DMS 273 (cell line): Measurements from ENCODE around the gene RNF208.
A peak's percentile ranks its signal among the peaks of the same experiment; 100 is the strongest.

Experiments used
- DNase-seq: peaks from one replicate; lab custom pipeline; 2025; ENCODE audit not compliant: unreplicated experiment; lab: John Stamatoyannopoulos, UW

The RNF208 gene

GRCh38 chr9:137222190-137223077 is at the start of gene RNF208:
TSS of gene RNF208 (minus strand) at chr9:137222240. CDS start at chr9:137221212, 1,028 bp downstream.
- no peak for DNase-seq

- DNase-seq, result no peak
Measured at GRCh38 chr9:137271696-137272076, 49.6 kb upstream of the RNF208 start.

GRCh38 chr9:137270929-137271695 is 49.1 kb upstream of the RNF208 start:
- DNase-seq, result no peak

GRCh38 chr9:137269231-137269772 is 47.3 kb upstream of the RNF208 start:
- no peak for DNase-seq

- no peak for DNase-seq
Measured at GRCh38 chr9:137268538-137269201, 46.6 kb upstream of the RNF208 start.

DNA sequence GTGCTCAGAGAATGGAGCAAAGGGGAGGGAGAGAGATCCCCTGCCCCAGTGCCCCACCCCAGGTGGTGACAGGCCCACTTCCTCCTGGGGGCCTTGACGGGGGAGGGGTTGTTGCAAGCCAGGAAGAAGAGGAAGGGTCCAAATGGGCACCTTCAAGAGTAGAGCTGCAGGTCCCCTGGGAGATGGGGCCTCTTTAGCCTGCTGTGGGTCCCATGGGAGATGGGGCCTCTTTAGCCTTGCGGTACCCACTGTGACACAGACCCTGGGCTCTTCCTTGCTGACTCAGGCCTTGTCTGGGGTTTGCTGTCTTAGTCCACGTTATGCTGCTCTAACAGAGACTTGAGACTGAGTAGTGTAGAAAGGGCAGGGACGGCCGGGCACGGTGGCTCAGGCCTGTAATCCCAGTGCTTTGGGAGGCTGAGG is 45.9 kb upstream of the RNF208 start:
- no peak for DNase-seq

DNA sequence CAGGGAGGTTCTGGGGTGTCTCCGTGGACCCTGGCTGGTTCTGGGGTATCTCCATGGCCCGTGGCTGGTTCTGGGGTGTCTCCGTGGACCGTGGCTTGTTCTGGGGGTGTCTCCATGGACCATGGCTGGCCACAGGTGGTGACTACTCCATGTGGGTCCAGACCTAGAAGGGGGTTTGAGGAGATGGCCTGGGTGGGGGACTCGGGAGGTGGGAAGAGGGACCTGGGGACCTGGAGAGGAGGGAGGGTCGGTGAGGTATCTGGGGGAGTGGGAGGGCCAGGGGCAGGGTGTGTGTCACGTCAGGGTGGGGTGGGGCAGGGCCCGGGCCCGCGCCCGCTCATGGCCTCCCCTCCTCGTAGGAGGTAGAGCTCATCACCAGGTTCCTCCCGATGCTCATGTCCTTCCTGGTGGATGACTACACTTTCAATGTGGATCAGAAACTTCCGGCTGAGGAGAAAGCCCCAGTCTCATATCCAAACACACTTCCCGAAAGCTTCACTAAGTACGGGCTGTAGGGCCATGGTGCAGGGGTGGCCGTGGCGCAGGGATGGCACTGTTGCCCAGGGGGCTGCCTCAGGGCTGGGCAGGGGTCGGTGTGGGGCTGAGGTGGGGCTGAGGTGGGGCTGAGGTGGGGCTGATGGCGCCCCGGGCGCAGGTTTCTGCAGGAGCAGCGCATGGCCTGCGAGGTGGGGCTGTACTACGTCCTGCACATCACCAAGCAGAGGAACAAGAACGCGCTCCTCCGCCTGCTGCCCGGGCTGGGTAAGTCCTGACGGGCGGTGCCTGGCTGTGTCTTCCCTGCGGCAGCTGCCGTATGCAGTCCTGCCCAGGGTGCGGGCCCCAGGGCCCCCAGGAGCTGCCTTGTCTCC is 44.8 kb upstream of the RNF208 start:
- DNase-seq, result no peak

DNA sequence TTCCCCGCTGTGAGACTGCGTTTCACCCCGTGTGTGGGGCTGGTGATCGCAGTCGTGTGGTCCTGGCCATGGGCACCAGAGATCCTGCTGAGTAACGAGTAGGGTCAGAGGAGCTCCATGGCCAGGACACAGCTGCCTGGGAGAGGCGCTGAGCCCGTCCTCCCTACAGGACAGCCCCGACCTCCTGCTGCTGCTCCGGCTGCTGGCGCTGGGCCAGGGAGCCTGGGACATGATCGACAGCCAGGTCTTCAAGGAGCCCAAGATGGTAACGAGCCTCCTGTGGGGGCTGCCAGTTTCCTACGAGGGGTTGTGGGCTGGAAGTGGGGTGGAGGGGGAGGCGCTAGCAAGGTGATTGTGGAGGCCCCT is 44.1 kb upstream of the RNF208 start:
- DNase-seq, result no peak

- DNase-seq, result no peak
Measured at GRCh38 chr9:137265496-137266161, 43.6 kb upstream of the RNF208 start.

- DNase-seq, result no peak
Measured at GRCh38 chr9:137264067-137264466, 42.0 kb upstream of the RNF208 start.

DNA sequence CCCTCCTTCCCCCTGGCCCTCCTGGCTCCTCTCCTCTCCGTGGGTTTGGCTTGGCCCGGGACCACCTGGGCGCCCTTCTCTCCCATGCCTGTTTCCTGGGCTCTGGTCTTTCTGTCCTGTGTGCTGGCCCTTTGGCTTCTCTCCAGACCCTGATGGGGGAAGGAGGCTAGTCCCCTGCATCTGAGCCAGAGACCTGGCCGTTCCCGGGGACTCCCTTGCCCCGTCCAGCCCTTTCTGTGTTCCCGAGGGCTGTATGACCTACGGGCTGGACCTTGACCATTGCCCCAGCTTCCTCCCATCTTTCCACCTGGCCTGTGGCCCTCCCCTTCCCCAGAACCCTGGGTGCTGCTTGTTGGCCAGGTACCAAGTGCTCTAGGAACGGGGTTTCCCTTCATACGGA is 41.5 kb upstream of the RNF208 start:
- no peak for DNase-seq

DNA sequence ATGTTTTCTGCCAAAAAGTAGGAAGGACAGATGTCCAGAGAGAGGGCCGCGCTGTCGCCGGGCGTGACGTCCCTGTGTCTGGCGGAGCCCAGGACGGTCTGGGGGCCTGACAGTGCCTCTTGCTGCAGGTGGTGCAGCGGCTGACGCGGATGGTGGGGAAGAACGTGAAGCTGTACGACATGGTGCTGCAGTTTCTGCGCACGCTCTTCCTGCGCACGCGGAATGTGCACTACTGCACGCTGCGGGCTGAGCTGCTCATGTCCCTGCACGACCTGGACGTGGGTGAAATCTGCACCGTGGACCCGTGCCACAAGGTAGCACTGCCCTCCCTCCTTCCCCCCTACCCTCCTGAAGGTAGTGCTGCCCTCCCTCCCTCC is 40.9 kb upstream of the RNF208 start:
- no peak for DNase-seq

DNA sequence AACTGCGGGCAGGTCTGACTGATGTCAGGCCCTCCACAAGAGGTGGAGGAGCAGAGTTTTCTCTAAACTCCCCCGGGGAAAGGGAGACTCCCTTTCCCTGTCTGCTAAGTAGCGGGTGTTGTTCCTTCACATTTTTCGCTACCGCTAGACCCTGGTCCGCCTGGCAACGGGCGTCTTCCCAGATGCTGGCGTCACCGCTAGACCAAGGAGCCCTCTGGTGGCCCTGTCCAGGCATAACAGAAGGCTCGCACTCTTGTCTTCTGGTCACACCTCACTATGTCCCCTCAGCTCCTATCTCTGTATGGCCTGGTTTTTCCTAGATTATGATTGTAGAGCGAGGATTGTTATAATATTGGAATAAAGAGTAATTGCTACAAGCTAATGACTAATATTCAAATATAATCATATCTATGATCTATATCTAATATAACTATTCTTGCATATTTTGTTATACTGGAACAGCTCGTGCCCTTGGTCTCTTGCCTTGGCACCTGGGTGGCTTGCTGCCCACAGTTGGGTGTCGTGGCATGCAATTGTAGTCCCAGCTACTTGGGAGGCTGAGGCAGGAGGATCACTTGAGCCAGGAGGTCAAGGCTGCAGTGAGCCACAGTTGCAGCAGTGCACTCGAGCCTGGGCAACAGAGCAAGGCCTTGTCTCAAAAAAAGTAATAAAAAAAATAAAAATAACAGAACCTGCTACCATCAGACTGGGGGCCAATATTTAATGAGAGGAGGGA is 40.3 kb upstream of the RNF208 start:
- DNase-seq, result peak; percentile 67

GRCh38 chr9:137256856-137257255 is 34.8 kb upstream of the RNF208 start:
- DNase-seq, result no peak

GRCh38 chr9:137256362-137256761 is 34.3 kb upstream of the RNF208 start:
- no peak for DNase-seq

GRCh38 chr9:137255448-137256114 is 33.5 kb upstream of the RNF208 start:
- DNase-seq, result peak; percentile 74

DNA sequence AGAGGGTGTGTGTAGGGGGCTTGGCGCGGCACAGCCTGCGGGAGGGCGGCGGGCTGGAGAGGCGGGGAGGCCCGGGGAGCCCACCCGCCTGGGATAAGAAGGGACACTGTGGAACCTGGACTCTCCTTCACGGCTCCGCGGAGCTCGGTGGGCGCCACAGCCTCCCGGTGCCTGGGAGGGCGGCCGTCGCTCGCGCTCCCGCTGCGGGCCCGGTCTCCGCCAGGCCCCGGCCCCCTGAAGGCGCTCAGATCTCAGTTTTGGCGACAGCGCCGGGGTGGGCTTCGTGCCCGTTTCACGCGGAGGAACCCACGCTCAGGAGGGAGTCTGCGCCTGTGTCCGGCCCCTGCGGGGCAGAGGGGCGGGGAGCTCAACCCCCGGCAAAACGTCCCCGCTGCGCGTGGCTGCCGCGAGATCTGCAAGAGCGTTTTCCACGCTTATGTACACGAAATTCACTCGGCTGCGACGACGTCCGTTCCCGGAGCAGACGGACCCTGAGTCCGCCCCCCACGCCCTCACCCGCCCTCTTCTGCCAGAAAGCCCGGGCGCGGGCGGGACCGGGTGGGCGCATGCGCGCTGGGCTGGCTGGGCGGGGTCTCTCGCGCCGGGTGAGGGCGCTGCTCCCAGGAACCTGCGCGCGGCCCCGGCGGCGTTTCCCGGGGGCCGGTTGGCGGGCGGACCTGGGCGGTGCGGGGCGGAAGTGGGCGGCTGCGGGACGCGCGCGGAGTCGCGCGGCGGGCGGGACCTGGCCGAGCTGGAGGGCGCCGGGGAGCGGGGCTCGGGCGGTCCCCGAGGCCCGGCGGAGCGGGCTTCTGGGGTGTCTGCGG is 32.8 kb upstream of the RNF208 start, which contains the start of gene NELFB:
Gene NELFB, plus strand, starts transcription at position 704 of the 824 bp plus-strand sequence.
- peak; percentile 95 for DNase-seq
